ENCODE data around the gene PLEKHN1.
"Not testable (repeated sequence)": the region's sequence is repeated elsewhere in the genome, so short reads cannot be mapped to it uniquely, and the experiment has no call there.

Gene PLEKHN1

DNA sequence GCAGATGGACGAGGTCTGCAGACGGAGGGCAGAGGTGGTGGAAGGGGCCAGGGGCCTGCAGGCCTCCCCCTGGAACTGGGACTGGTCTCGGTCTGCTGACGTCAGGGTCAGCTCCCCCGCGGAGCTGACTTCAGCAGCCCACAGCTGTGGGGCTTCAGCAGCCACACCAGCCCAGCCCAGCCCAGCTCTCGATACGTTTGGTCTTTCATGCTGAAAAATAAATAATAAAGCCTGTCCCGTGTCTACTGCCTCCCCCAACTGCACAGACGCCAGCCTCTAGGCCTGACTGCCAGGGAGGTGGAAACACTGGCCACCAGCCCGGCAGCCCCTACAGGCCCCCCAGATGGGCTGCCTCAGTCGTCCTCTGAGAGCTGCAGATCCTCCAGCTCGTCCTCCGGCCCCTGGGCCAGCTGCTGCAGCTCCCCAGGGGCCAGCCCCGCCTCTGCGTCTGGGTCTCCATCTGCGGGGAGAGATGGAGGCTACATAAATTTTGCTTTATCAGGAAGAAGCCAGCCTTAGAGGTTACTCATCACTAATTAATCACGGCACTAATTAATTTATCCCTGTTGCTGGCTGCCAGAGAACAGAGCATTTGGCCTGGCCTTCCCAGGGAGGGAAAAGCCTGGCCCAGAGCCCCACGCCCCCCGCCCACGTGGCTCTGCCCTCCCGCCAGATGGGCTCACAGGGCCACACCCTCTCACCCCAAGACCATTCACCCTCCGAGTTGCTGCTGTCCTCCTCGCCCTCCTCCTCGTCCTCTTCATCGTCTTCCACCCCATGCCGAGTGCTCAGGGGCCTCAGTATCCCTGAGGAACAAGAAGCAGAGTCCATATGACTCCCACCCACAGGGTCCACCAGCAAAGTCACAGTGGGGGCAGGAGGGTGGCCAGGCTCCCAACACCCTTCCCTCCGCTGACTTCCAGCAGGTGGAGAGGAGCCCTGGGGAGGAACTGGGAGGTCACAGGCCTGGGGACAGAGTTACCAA, 21.6 kb upstream of the PLEKHN1 start:
- DNase-seq, result no peak

DNA sequence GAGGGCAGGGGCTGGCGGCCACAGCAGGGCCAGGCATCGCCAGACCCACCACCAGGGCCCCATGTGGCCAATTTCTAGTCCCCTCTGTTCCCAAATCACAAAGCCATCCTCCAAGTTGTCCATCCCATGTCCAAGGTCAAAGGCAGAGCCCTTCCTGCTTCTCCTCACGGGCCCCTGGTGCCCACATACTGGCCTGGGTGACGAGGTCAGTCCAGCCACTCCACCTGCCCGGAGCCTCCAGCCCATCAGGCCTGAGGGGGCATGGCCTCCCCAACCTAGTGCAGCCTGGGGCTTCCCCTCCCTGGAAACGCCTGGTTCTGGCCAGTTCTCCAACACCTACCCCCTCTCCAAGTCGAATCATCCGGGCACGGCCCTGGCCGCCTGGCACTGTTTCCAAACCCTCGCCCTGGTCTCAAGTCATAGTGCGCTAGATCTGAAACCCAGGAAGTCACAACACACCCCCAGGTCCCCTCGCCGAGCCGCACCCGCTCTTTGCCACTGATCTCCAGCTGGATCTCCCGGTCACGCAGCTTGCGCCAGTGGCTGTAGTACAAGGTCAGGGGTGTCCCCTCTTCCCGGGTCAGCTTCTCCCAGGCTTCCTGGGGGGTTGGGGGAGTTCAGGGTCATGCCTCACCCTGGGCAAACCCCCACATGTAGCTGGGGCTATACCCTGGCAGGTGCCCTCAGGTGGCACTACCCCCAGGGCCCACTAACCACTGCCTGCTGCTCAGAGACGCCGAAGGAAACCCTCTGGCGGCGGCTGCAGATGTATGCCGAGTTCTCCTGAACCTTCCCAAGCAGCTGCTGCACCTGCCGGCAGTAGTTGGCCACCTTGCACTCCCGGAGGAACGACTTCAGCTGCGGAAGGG, 20.4 kb upstream of the PLEKHN1 start:
- DNase-seq, result no peak

DNA sequence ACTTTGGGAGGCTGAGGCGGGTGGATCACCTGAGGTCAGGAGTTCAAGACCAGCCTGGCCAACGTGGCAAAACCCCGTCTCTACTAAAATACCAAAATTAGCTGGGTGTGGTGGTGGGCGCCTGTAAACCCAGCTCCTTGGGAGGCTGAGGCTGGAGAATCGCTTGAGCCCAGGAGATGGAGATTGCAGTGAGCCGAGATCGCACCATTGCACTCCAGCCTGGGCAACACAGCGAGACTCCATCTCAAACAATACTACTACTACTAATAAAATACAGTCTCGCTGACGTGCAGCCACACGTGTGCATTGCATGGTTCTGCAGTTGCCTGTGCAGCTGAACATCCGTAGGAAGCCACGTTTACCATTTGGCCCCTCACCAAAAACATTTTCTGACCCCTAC, 19.5 kb upstream of the PLEKHN1 start:
- DNase-seq, result not testable (repeated sequence)

DNA sequence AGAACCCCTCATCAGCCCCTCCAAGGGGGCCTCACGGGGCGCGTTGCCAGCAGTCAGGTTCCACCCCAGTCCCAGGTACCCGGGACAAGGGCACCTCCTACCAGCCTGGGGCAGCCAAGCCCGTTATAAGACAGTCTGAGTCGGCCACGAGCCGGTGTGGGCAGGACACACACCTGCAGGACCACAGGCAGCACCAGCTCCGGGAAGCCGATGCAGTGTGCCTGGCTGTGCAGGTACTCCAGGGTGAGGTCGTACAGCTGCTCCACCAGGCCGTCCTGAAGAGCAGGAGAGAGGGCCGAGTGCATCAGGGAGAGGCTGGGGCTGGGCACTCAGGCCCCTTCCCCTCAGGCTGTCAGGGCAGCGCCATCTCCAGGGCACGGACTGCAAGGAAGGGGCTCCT, 18.3 kb upstream of the PLEKHN1 start:
- DNase-seq, result no peak

DNA sequence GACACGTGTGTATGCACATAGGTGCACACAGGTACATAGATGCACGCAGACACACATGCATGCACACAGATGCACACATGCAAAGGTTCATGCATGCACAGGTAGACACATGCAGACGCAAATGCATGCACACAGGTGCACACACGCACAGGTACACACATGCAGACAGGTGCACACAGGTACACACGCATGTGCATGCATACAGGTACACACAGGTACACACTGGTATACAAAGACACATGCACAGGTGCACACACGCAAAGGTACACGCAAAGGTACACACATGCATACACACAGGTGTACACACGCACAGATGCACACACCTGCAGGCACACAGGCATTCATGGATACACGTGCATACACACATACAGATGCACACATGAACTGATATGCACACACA, 16.0 kb upstream of the PLEKHN1 start:
- DNase-seq, result no peak

DNA sequence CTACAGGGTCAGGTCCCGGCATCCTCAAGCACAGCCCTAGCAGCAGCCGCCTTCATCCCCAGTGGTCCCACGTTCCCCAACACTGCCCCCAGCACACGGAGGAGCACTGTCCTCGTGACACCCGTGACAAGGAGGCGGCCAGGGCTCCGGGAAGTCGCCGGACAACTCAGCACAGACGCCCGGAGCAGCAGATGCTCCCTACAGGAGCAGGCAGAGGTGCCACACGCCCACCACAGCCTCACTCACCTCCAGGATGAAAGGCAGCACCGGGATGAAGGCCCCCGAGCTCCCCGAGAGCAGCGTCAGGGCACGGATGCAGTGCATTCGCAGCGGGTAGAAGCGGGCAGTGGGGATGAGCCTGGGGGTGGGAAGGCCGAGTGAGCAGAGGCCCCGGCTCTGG, 15.4 kb upstream of the PLEKHN1 start:
- DNase-seq, result no peak

DNA sequence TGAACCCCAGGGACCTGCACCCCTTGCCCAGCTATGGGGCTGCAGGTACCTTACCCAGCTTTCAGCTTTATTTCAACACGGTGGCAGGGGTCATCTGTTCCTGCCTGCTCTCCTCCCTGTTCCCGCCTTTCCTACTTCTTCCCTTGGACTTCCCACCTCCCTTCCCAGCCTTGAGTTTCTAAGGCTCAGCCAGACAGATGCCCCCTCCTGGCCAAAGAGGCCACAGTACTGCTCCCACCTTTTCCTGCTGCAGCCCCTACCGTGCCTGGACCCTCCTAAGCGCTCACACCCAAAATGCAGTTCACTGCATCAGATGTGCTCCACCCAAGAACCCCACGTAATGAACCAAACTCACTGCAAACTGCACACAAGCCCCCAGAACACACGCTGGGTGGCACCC, 14.9 kb upstream of the PLEKHN1 start:
- DNase-seq, result no peak

DNA sequence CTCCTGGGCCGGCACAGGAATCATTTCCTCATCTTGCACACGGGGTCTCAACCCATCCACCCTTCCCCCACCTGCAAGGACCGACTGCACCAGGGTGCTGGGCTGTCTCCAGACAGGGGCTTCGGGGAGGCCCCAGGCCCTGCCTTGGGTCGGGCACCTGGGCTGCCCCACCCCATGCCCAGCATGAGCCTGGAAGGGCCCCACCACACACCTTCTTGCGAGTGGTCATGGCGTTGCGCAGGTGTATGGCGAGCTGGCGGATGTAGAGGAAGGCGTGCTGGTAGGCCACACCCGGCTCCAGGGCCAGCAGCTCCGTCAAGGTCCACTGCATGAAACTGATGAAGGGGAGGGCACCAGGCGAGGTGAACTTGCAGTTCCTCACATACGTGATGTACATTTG, 14.1 kb upstream of the PLEKHN1 start:
- DNase-seq, result no peak

DNA sequence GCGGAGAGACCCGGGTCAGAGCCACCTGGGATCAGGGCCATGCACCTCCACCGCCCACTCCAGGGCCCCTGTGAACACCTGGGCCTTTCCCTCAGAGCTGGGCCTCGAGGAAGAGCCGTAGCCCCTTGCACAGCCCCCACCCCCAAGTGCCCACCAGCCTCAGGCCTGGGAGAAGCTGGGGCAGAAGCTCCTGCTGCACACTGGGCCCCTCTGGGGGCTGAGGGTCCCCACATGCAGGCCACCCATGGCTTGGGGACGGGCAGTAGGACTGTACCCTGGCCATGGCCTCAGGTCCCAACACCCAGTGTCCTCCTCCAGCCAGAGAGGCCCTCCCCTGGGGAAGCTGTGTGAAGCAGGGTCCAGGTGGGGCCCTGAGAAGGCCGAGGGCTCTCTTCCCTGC, 13.7 kb upstream of the PLEKHN1 start:
- DNase-seq, result no peak

DNA sequence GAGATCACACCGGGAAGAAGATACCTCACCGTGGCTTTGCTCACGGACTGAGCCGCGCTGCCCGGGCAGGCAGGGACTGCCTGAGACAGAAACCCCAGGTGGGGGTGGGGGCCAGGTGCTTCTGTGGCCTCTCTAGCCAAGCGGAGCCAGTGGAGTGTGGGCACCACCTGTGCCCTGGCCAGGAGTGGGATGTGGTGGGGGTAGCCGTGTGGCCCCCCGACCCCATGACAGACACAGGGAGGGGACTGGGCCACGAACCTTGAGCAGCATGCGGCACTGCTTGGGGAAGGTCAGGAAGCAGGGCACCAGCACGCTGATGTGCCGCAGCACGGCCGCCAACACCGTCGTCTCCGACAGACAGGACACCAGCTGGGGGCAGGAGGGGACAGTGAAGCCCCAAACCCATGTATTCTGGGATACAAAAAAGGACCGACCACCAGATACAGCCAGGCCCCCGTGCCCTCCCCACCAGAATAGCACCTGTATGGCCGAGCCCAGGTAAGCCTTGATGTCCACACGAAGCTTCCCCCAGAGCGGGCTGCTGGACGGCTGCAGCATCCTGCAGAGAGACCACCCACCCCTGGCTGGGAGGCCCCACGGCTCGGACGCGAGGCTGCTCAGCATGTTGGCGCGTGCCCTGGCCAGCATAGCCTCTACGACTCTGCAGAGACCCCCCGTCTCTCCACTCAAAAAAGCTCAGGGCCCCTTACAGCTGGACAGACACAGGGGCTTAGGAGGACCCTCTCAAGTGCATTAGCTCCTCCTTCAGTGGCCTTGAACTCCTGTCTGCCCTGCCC, 12.6 kb upstream of the PLEKHN1 start:
- DNase-seq, result no peak

DNA sequence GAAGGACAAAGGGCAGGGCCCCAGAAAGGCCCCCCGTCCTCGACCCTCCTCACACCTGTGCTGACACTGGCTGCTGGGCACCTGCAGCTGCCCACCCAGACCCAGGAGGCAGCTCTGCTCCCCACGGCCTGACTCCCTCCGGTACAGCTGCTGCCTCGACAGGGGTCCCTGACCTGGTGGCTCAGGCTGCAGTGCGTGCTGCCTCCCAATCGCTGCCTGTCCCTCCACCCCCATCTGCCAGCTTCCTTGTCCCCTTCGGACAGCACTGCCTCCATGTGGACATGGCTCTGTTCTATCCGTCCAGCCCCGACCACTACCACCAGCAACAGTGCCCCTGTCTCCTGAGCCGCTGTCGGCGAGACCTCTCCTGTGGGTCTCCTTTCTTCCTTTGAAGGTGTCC, 11.4 kb upstream of the PLEKHN1 start:
- DNase-seq, result no peak

DNA sequence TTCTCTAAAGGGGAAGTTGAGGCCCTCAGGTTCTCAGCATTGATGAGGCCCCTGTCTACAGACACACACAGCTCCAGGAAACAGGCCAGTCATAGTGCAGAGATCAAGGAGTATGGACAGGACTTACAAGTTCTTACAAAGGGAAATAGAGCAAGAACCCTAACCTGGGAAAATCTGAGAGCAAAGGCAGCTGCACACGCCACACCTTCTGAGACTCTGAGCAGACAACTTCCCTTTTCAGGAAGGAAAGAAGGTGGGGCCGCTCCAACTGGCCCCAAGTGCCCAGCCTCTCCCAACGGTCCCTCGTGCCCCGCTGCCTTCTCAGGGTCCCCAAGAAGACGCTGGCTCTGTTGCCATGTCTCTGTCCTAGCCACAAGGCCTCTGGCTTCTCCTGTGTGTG, 10.8 kb upstream of the PLEKHN1 start:
- DNase-seq, result no peak

DNA sequence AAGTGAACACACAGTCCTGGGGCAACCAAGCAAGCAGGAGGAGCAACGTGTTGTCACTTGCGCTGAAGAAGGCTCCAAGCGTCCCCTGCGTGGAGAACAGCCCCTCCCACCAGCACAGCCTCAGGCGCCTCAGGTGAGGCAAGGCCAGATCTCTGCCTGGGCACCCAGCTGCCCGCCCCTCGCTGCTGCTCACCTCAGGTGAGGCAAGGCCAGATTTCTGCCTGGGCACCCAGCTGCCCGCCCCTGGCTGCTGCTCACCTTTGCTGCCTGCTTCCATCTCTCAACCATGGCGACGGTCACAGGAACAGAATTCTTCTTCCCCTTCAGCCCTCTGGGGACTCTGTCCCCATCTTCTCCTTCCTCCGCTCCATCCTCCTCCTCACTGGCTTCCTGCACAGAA, 9.6 kb upstream of the PLEKHN1 start:
- DNase-seq, result no peak

DNA sequence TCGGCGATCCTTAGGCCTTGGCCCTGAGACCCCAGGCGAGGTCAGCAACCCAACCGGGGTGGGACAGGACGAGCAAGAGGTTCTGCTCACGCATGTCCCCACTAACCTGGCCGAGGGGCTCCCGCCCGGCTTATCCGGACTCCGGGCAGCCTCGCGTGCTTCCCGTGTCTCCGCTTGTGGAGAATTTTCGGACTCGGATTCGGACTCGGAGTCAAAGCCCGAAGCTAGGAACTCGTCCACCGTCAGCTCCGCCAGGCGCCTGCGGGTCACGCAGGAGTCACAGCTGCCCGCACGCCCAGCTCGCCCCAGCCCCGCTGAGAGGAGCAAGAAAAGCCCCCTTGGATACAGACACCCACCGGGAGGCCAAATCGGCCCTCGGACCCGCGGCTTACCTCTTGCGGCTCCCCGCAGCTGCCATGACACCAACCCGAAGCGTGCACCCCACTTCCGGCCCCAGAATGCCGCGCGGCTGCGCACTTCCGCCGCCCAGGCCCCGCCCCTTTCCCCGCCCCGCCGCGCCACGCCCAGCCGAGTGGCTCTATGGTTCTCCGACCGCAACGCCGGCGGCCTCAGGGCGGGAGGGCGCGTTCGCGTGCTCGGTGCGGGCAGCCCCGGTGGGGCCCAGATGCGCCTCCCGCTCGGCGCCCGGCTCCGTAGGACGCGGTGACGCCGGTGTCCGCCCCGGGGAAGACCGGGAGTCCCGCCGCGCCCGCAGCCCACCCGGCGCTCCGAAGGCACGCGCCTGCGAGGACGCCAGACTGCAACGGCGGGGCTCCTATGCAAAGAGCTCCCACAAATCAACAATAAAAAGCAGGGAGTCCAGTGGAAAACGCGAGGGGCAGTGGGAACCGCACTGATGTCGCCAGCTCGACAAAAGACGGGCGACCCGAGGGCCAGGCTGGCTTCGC, 7.2 kb upstream of the PLEKHN1 start, which contains the start of gene NOC2L:
TSS of gene NOC2L (minus strand) at position 434 of the 908 bp plus-strand sequence. CDS start at position 418, 16 bp downstream.
- peak; percentile 95 for DNase-seq

DNA sequence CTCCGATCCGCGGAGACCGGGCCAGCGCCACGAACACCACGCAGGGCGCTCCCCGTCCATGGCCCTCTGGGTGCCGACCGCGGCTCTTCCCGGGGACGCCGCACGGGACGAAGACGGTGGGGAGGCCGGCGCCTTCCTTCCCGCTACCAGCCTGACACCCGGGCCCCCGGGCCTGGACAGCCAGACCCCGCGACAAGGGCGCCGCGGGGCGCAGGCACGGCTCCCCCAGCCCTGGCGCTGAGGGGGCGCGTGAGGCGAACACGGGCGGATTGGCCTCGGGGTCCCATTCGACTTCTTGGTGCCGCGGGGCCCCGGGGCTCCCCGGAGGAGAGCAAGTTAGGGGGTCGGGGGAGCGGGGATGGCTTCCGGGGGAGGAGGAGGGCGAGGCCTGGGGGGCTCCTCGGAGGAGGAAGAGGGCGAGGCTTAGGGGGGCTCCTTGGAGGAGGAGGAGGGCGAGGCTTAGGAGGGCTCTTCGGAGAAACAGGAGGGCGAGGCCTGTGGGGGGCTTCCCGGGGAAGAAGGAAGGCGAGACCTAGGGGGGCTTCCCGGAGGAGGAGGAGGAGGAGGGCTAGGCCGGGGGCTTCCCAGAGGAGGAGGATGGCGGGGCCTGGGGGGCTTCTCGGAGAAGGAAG, 6.4 kb upstream of the PLEKHN1 start:
- DNase-seq, result no peak

DNA sequence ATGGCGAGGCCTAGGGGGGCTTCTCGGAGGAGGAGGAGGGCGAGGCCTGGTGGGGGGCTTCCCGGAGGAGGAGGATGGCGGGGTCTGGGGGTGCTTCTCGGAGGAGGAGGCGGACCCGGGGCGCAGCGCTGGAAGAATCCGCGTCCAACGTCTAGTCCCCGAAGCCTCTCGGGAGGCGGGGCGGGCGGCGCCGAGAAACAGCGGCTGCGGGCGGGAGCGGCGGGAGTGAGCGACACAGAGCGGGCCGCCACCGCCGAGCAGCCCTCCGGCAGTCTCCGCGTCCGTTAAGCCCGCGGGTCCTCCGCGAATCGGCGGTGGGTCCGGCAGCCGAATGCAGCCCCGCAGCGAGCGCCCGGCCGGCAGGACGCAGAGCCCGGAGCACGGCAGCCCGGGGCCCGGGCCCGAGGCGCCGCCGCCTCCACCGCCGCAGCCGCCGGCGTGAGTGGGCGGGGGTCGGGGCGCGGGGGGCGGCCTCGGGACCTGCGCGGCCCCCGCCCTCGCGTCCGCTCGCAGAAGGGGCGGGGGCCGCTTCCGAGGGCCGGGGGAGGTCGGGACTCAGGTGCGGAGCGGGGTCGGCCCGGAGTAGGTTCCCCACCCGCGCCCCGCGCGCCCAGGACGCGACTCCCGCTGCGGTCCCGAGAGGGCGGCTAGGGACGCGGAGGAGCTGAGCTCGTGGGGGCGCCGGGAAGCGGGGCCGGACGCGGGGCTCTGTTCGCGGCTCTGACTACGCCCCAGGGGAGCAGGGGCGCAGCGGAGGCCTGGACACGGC, 5.7 kb upstream of the PLEKHN1 start, which contains the start of gene KLHL17:
TSS of gene KLHL17 (plus strand) at position 222 of the 769 bp plus-strand sequence. CDS start at position 332, 110 bp downstream.
- DNase-seq, result peak; percentile 81

DNA sequence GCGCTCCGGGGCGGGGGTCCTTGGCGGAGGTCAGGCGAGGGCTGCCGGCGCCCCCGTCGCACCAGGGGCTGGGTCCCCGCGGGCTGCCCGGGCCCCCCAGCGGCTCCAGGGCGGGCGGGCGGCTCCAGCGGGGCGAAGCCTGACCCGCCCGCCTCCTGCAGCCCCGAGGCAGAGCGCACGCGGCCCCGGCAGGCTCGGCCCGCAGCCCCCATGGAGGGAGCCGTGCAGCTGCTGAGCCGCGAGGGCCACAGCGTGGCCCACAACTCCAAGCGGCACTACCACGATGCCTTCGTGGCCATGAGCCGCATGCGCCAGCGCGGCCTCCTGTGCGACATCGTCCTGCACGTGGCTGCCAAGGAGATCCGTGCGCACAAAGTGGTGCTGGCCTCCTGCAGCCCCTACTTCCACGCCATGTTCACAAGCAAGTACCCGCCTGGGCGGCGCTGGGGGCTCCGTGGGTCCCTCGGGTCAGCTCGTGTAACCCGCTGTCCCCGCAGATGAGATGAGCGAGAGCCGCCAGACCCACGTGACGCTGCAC, 5.1 kb upstream of the PLEKHN1 start:
- no peak for DNase-seq

DNA sequence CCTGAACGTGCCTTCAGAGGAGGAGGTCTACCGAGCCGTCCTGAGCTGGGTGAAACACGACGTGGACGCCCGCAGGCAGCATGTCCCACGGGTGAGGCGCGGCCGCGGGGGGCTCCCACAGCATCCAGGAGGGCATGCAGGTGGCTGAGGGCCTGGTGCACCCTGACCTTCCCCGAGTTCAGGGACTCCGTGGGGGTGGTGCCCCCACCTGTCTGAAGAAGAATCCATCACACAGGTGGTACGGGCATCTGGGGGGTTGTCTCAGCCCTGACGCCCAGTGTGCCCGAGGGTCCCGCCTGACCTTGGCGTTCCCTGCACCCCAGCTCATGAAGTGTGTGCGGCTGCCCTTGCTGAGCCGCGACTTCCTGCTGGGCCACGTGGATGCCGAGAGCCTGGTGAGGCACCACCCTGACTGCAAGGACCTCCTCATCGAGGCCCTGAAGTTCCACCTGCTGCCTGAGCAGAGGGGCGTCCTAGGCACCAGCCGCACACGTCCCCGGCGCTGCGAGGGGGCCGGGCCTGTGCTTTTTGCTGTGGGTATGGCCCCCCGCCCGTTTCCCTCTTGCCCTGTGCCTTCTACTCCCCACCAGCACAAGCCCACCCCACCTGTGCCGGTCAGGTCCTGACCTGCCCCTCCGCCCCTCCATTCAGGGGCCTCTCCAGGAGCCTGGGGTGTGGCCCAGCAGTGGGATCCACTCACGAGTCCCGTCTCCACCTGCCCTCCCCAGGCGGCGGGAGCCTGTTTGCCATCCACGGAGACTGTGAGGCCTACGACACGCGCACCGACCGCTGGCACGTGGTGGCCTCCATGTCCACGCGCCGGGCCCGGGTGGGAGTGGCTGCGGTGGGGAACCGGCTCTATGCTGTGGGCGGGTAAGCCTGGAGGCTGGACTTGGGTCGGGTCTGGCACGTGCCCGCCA, 3.6 kb upstream of the PLEKHN1 start:
- no peak for DNase-seq

DNA sequence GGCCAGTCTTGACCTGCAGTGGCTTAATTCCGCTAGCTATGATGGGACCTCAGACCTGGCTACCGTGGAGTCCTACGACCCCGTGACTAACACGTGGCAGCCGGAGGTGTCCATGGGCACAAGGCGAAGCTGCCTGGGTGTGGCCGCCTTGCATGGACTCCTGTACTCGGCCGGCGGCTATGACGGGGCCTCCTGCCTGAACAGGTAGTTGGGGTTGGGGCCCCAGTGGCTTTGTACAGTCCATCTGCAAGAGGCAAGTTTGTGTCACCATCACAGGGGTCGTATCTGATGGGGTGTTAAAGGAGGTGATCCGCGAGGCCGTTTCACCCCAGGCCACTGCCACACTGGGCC, 3.0 kb upstream of the PLEKHN1 start:
- no peak for DNase-seq

Measured in suppressor macrophage treated with lipopolysaccharide for 4 hours (primary cell).